Endothelial cell of umbilical vein (primary cell): ENCODE results near the gene CUTA. TPM values are rescaled to one million over a fixed set of nuclear protein-coding genes. Genes with fewer than 3 reads are reported as not detected.
A peak's percentile ranks its signal among the peaks of the same experiment; 100 is the strongest.

Experiments
- BruUV-seq: library from RNA; stranded (reverse); fragments of 400-500 nt; replicated peaks from 2 replicates; lab custom pipeline; 2021; lab: Mats Ljungman, UMichigan
- CTCF ChIA-PET: fragments of 300-600, 350-600 bp; sonication (Branson Sonifier 250); formaldehyde crosslinking; loops from one replicate; lab custom pipeline; 2021; ENCODE audit warnings: antibody characterized with exemption, inconsistent platforms; lab: Charles Lee
- POLR2A ChIA-PET: fragments of 300-600, 350-600 bp; sonication (Branson Sonifier 250); formaldehyde crosslinking; loops from one replicate; lab custom pipeline; 2021; ENCODE audit warnings: antibody characterized with exemption, inconsistent platforms; lab: Charles Lee
- DNase-seq: peaks from one replicate; pipeline ENCODE4 v3.0.0-alpha.2; 2011; ENCODE audit warnings: low read depth, low spot score
- FAIRE-seq: peaks from 2 replicates; lab custom pipeline; 2011; peaks lifted over from hg19 to GRCh38; lab: Jason Lieb, UNC
- H2AFZ ChIP-seq: 2 replicates; pipeline ENCODE4 v1.6.0; 2012; ENCODE audit warnings: low read depth, low read length, control low read depth, inconsistent platforms
- H3K27ac ChIP-seq: 2 replicates; pipeline ENCODE4 v1.5.1; 2011; ENCODE audit warnings: low read depth, mild to moderate bottlenecking, control low read depth, low read length, moderate library complexity; ENCODE audit not compliant: insufficient read depth
- H3K27me3 ChIP-seq, 2 experiments: 2 replicates each; pipeline versions ENCODE4 v1.6.0 to v1.6.1; 2011; ENCODE audit warnings: low read length in 2 of 2, mixed read lengths in 1 of 2; ENCODE audit not compliant: control insufficient read depth in 2 of 2, insufficient read depth in 2 of 2
- H3K36me3 ChIP-seq, 2 experiments: 2 replicates in 1 of 2; 3 replicates in 1 of 2; pipeline ENCODE4 v1.5.1; 2011; ENCODE audit warnings: low read length in 2 of 2, mild to moderate bottlenecking in 1 of 2, moderate library complexity in 1 of 2; ENCODE audit not compliant: control insufficient read depth in 2 of 2, insufficient read depth in 2 of 2; ENCODE audit errors: extremely low read depth in 1 of 2
- H3K4me1 ChIP-seq: 3 replicates; pipeline ENCODE4 v1.5.1; 2011; ENCODE audit warnings: mild to moderate bottlenecking, low read length; ENCODE audit not compliant: control insufficient read depth, insufficient read depth; ENCODE audit errors: extremely low read depth
- H3K4me2 ChIP-seq: 2 replicates; pipeline ENCODE4 v1.6.1; 2011; ENCODE audit warnings: low read length, control low read depth, mixed read lengths; ENCODE audit not compliant: insufficient read depth
- H3K4me3 ChIP-seq, 3 experiments: fragments of 200-600 bp in 1 of 3; sonication (generic), shearing (Covaris generic) in 1 of 3; replicated peaks in 1 of 3; 2 replicates each; pipeline ENCODE4 v1.5.1; 2011 to 2016; ENCODE audit warnings: control low read depth in 3 of 3, low read length in 3 of 3, mild to moderate bottlenecking in 2 of 3, inconsistent platforms in 1 of 3, low read depth in 1 of 3, moderate library complexity in 1 of 3; ENCODE audit not compliant: insufficient read depth in 1 of 3
- H3K79me2 ChIP-seq: 2 replicates; pipeline ENCODE4 v1.6.0; 2012; ENCODE audit warnings: low read length, inconsistent platforms; ENCODE audit not compliant: control insufficient read depth, insufficient read depth
- H3K9ac ChIP-seq: replicated peaks from 2 replicates; pipeline ENCODE3; 2011; ENCODE audit warnings: low read length, control low read depth; ENCODE audit not compliant: insufficient read depth; ENCODE audit errors: extremely low read depth
- H3K9me1 ChIP-seq: replicated peaks from 3 replicates; pipeline ENCODE4 v1.6.0; 2011; ENCODE audit warnings: mild to moderate bottlenecking, low read length; ENCODE audit not compliant: control insufficient read depth, insufficient read depth; ENCODE audit errors: extremely low read depth
- H3K9me3 ChIP-seq: replicated peaks from 2 replicates; pipeline ENCODE4 v1.5.1; 2012; ENCODE audit warnings: low read length, inconsistent platforms; ENCODE audit not compliant: control insufficient read depth, insufficient read depth
- H4K20me1 ChIP-seq: replicated peaks from 2 replicates; pipeline ENCODE3; 2011; ENCODE audit warnings: mild to moderate bottlenecking, low read length; ENCODE audit not compliant: control insufficient read depth, insufficient read depth; ENCODE audit errors: extremely low read depth
- FOS ChIP-seq: IDR thresholded peaks from 2 replicates; pipeline ENCODE4 v1.6.1; 2011; ENCODE audit warnings: mild to moderate bottlenecking, low read length, moderate library complexity, borderline replicate concordance; ENCODE audit not compliant: insufficient read depth
- MYC ChIP-seq: IDR thresholded peaks from one replicate; pipeline ENCODE4 v1.6.1; 2011; ENCODE audit warnings: mild to moderate bottlenecking, low read depth, low read length
- POLR2A ChIP-seq: IDR thresholded peaks from 2 replicates; pipeline ENCODE4 v1.6.1; 2012; ENCODE audit warnings: low read depth, mild to moderate bottlenecking, control low read depth, low read length
- POLR2AphosphoS5 ChIP-seq: IDR thresholded peaks from 2 replicates; pipeline ENCODE4 v1.6.1; 2012; ENCODE audit warnings: low read depth, mild to moderate bottlenecking, control low read depth, low read length, moderate library complexity; ENCODE audit not compliant: insufficient read depth
- dilution Hi-C: fragments of 300-500 bp; cut with MboI; formaldehyde crosslinking; loops from one replicate; pipeline ENCODE4 v1.15.0; 2019; ENCODE audit warnings: low sequenced_read_pairs; ENCODE audit not compliant: extremely low pct_ligation_motif_present
- intact Hi-C: fragments of 100-400 bp; cut with micrococcal nuclease; formaldehyde crosslinking; loops from one replicate; pipeline ENCODE4 v1.10.0; 2022
- polyA plus RNA-seq, 4 experiments: library from polyadenylated mRNA; depleted of rRNA in 3 of 4; stranded (reverse) in 3 of 4; unstranded in 1 of 4; fragments of >200 nt; gene quantifications; 2 replicates each; pipeline versions ENCODE4 v1.2.1 to v1.2.3, GENCODE V29; 2011 to 2012; ENCODE audit warnings: missing spikeins in 1 of 4
- total RNA-seq: library from RNA; stranded (reverse); gene quantifications from 2 replicates; pipeline ENCODE4 v1.2.3, GENCODE V29; 2021
- TF ChIP-seq, protein P1 (sequence below): IDR thresholded peaks from 2 replicates; pipeline ENCODE4 v1.6.1; 2011; ENCODE audit not compliant: insufficient read depth, insufficient read length

CUTA gene
- total and polyA plus RNA-seq, 2 donors (not counting 3 experiments of a cell fraction or from before 2014, with no cell fraction given): 133 to 202 TPM

DNA sequence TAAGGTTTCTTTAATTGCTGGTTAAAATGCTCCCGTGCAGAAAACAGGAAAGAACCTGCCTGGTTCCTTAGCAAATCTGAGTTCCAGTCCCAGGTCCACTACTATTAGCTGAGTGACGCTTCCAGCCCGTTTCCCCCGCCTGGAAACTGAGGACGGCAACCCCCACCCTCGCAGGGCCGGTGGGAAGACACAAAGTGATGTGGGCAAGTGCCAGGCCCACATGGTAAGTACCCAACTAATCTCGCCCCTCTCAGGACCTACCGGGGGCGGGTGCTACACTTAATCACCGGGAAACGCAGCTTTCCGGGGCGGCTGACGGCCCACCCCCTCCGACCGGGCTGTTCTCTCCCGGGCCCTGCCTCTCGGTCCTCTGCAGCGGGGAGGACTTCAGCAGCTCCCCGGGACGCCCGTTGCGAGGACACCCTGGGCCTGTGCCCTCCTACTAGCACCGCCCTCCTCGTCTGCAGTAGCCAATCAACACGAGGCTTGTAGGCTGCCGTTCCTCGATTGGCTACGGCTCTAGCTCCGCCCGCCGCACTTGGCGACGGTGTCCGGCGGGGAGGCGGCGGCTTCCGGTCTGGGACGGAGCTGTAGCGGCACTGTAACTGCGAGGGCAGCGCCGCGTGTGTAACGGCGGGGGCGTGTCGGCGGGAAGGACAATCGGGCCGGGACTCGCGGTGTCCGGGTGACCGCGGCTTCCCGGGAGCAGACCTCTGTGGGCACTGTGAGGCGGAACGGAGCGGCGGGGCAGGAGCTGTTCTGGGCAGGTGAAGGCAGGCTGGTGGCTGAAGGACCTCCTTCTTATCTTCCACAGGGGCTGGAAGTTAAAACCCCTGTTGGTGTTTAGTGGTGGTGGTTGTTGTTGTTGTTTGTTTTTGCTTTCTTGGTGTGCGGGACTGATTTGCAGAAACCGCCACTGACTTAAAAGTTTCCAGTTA lies 36.4 kb upstream of the CUTA start, which contains the start of gene ZBTB9:
TSS of gene ZBTB9 (plus strand) at position 568 of the 938 bp plus-strand sequence. CDS start 525 bp downstream, outside the sequence.
- H3K4me3 ChIP-seq: peak within 1 kb of the TSS; percentile 54 to 71 (median 69)
- no peaks in the 10 kb centered on the region for H3K36me3 ChIP-seq
- H3K4me2 ChIP-seq: peak within 1 kb of the TSS; percentile 75
- intact Hi-C loops (loop anchor here (1.0 to 5.0 kb wide), 4 partner anchors 23 to 123 kb away; partner anchors contain the start of gene KIFC1), dilution Hi-C loops (no loop called here)
- no peaks in the 10 kb centered on the region for H3K9me1 ChIP-seq
- ChIA-PET POLR2A (interaction anchor here (0.6 to 1.1 kb wide), 2 partner anchors 18 to 125 kb away, joined by 3 to 6 read pairs; no protein-coding TSS in a partner anchor), CTCF (interaction anchor here (0.7 to 1.7 kb wide), 6 partner anchors 13 to 709 kb away, joined by 3 to 4 read pairs (median 3); partner anchors contain the start of gene CUTA)
- no peaks in the 10 kb centered on the region for H3K9me3 ChIP-seq
- no peaks in the 10 kb centered on the region for H4K20me1 ChIP-seq
- H3K79me2 ChIP-seq: no peaks in the 10 kb centered on the region
- no peaks in the 10 kb centered on the region for H3K27me3 ChIP-seq
- H3K4me1 ChIP-seq: peaks cover 3% of the 10 kb centered on the region
- peak within 1 kb of the TSS; percentile 73 for H2AFZ ChIP-seq
- FAIRE-seq: peak; percentile 99
- TF ChIP-seq FOS (no peak), POLR2A (peak; percentile 94), POLR2AphosphoS5 (peak; percentile 83), MYC (peak; percentile 57)
- TF ChIP-seq, protein P1, sequence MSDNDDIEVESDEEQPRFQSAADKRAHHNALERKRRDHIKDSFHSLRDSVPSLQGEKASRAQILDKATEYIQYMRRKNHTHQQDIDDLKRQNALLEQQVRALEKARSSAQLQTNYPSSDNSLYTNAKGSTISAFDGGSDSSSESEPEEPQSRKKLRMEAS: peak; percentile 61
- peak; percentile 98 for DNase-seq
- H3K27ac ChIP-seq: peak within 1 kb of the TSS; percentile 7
- TSS peak; percentile 98 for BruUV-seq
- H3K9ac ChIP-seq: peak within 1 kb of the TSS; percentile 43
